ENCODE measurements around the gene KRTAP5-2. TPM values are rescaled to one million over a fixed set of nuclear protein-coding genes. Genes with fewer than 3 reads are reported as not detected.
"Not testable (repeated sequence)": the region's sequence is repeated elsewhere in the genome, so short reads cannot be mapped to it uniquely, and the experiment has no call there.

KRTAP5-2 gene, protein sequence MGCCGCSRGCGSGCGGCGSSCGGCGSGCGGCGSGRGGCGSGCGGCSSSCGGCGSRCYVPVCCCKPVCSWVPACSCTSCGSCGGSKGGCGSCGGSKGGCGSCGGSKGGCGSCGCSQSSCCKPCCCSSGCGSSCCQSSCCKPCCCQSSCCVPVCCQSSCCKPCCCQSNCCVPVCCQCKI
- total RNA-seq = not detected in 2 replicates
- long read RNA-seq = 0 reads

DNA sequence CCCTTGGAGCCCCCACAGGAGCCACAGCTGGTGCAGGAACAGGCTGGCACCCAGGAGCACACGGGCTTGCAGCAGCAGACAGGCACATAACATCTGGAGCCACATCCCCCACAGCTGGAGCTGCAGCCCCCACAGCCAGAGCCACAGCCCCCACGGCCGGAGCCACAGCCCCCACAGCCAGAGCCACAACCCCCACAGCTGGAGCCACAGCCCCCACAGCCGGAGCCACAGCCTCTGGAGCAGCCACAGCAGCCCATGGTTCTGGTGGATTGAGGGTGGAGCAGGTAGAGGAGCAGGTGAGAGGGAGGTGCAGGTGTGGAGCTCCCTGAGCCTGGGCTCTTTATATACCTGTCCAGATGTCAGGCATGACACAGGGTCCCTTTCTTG is at the start of gene KRTAP5-2:
Gene KRTAP5-2 (minus strand): TSS at position 301 of the 387 bp plus-strand sequence. CDS start 44 bp downstream, at position 257.
- TF ChIP-seq, protein P1, sequence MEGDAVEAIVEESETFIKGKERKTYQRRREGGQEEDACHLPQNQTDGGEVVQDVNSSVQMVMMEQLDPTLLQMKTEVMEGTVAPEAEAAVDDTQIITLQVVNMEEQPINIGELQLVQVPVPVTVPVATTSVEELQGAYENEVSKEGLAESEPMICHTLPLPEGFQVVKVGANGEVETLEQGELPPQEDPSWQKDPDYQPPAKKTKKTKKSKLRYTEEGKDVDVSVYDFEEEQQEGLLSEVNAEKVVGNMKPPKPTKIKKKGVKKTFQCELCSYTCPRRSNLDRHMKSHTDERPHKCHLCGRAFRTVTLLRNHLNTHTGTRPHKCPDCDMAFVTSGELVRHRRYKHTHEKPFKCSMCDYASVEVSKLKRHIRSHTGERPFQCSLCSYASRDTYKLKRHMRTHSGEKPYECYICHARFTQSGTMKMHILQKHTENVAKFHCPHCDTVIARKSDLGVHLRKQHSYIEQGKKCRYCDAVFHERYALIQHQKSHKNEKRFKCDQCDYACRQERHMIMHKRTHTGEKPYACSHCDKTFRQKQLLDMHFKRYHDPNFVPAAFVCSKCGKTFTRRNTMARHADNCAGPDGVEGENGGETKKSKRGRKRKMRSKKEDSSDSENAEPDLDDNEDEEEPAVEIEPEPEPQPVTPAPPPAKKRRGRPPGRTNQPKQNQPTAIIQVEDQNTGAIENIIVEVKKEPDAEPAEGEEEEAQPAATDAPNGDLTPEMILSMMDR (IDR thresholded peaks at IDR 0.05; ENCODE audit: unreplicated experiment) = no peak
- no peaks in the 10 kb centered on the region for H3K9me3 Mint-ChIP-seq (ENCODE audit: low read depth)
- peaks cover 4% of the 10 kb centered on the region for H3K36me3 Mint-ChIP-seq (ENCODE audit: insufficient read depth)
- H3K27ac Mint-ChIP-seq = no peak within 1 kb of the TSS
- H3K4me1 Mint-ChIP-seq (ENCODE audit: low read depth) = no peaks in the 10 kb centered on the region
- DNase-seq (ENCODE audit: low spot score, unreplicated experiment) = no peak
- H3K27me3 Mint-ChIP-seq = peaks cover 60% of the 10 kb centered on the region
- no peak within 1 kb of the TSS for H3K4me3 Mint-ChIP-seq (ENCODE audit: low read depth)

DNA sequence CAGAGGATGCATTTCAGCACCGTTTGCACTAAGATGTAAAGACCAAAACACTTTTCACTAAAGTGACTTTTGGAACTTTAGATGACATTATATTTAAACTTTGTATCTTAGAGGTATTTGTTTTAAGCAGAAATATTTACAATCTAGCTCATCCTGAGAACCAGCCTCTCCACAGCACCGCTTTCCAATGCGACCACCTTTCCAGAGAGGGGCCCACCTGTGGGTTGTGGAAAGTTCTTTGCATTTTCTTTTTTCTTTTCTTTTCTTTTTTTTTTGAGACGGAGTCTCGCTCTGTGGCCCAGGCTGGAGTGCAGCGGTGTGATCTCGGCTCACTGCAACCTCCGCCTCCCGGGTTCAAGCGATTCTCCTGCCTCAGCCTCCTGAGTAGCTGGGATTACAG is 48.4 kb upstream of the KRTAP5-2 start:
- DNase-seq (ENCODE audit: low spot score, unreplicated experiment); H3K4me3 Mint-ChIP-seq (ENCODE audit: low read depth); H3K4me1 Mint-ChIP-seq (ENCODE audit: low read depth); H3K9me3 Mint-ChIP-seq (ENCODE audit: low read depth); H3K36me3 Mint-ChIP-seq (ENCODE audit: insufficient read depth); H3K27ac Mint-ChIP-seq: not testable (repeated sequence)
- H3K27me3 Mint-ChIP-seq = peaks cover 23% of the 10 kb centered on the region

DNA sequence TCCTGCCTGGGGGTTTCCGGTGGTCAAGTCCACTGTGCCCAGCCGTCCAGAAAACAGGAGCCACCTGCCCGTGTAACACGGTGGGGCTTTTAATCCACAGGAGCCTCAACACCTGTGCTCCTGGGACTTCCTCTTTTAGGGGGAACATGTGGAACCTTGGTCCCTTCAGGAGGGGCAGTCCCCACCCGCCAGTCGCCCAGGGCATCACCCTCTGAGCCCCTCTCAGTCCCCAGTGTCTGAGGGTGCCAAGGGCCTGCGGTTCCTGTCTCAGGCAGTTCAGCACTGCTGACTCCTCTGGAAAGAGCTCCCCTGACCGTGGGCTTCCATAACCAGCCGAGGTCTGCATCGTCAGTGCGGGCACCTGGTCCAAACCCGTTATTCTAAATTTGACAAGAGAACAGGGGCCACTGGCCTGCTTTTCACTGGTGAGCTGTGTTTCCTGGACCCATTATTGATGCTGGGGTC is 47.3 kb upstream of the KRTAP5-2 start:
- Mint-ChIP-seq H3K27me3 (peaks cover 18% of the 10 kb centered on the region), H3K4me3 (ENCODE audit: low read depth) (no peak overlapping the region), H3K27ac (no peak overlapping the region), H3K4me1 (ENCODE audit: low read depth) (no peaks in the 10 kb centered on the region), H3K9me3 (ENCODE audit: low read depth) (no peaks in the 10 kb centered on the region), H3K36me3 (ENCODE audit: insufficient read depth) (no peaks in the 10 kb centered on the region)
- DNase-seq (ENCODE audit: low spot score, unreplicated experiment) = no peak
- TF ChIP-seq, protein P1 (IDR thresholded peaks at IDR 0.05; ENCODE audit: unreplicated experiment) = no peak

DNA sequence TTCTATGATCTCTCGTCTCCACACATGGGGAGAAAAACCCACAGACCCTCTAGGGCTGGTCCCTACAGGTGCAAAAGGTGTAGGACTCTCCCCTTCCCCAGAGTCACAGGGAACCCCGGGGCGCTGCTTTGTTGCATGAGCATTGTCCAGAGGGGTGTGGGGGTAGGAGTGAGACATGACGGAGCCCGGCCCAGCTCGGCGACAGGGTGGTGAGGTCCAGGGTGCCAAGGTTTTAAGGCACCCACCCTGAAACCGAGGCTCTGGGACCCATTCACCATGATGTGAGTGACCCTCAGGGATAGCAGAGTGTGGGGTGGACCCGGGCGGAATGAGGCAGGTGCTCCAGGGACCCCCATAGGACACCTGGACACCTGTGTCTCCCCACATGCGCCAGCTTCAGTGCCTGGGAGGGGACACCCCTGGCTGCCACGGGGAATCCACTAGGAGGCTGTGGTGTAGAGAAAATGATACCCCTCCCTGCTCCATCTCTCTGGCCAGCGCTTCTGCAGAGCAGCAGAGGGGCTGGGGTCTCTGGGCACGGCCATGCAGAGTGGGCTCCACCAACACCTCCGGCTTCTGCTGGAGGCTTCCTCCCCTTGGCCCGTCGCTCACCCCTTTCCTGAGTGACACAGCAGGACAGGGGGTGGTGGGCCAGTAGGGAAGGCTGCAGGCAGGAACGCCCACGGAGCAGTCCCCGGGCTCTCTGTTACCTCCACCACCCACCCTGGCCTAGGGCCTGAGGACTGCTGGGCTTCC is 46.7 kb upstream of the KRTAP5-2 start:
- Mint-ChIP-seq H3K4me3 (ENCODE audit: low read depth) (no peak overlapping the region), H3K27me3 (peaks cover 24% of the 10 kb centered on the region), H3K4me1 (ENCODE audit: low read depth) (peaks cover 3% of the 10 kb centered on the region), H3K27ac (no peak overlapping the region), H3K36me3 (ENCODE audit: insufficient read depth) (no peaks in the 10 kb centered on the region), H3K9me3 (ENCODE audit: low read depth) (no peaks in the 10 kb centered on the region)
- DNase-seq (ENCODE audit: low spot score, unreplicated experiment) = no peak
- TF ChIP-seq, protein P1 (IDR thresholded peaks at IDR 0.05; ENCODE audit: unreplicated experiment) = no peak

DNA sequence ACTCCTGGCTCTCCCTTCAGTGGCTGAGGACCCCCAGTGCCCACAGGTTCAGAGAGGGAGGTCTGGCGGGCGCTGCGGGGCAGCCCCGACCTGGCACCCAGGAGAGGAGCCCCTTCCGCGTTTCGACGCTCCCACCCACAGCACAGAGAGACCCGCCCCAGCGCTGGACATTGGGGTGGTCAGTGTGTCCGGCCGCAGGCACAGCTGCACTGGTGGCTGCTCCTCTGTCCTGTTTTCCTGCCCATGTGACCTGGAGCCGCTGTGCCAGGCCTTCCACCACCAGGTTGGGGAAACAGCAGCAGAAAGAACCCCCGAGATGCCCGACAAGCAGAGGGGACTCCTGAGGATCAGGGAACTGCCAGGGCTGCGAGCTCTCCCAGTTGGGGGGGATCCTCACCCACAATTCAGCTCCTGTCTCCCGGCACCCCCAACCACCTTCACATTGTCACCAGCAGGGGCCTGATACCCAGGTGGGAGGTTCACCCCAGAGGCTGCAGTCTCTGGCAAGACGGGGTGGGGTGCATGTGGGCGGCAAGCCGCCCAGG is 45.1 kb upstream of the KRTAP5-2 start:
- Mint-ChIP-seq H3K9me3 (ENCODE audit: low read depth) (no peaks in the 10 kb centered on the region), H3K4me3 (ENCODE audit: low read depth) (no peak overlapping the region), H3K36me3 (ENCODE audit: insufficient read depth) (no peaks in the 10 kb centered on the region), H3K27ac (no peak overlapping the region), H3K27me3 (peaks cover 29% of the 10 kb centered on the region), H3K4me1 (ENCODE audit: low read depth) (peaks cover 6% of the 10 kb centered on the region)
- no peak for DNase-seq (ENCODE audit: low spot score, unreplicated experiment)
- TF ChIP-seq, protein P1 (IDR thresholded peaks at IDR 0.05; ENCODE audit: unreplicated experiment) = no peak

Data from progenitor cell of endocrine pancreas (in vitro differentiated cells).